GM12878 (cell line): ENCODE data around the gene PSORS1C2. TPM values are rescaled to one million over a fixed set of nuclear protein-coding genes. Genes with fewer than 3 reads are reported as not detected.

Experiments used
- ATAC-seq: fragments of 200-7000 bp; cut with Tn5 transposase; 3 replicates; pipeline ENCODE4 v1.9.1; 2020; ENCODE audit warnings: mild to moderate bottlenecking, moderate library complexity
- BruUV-seq: library from RNA; stranded (reverse); fragments of 400-500 nt; replicated peaks from 2 replicates; lab custom pipeline; 2021; lab: Mats Ljungman, UMichigan
- CTCF ChIA-PET: fragments of 300-600 bp; sonication (Branson Sonifier 250); formaldehyde crosslinking; extraction: SDS; loops from one replicate; lab custom pipeline; 2021; ENCODE audit warnings: inconsistent platforms; lab: Yijun Ruan, JAX
- POLR2A ChIA-PET: fragments of 350-600 bp; formaldehyde crosslinking; extraction: SDS; loops from one replicate; lab custom pipeline; 2021; ENCODE audit warnings: inconsistent platforms; lab: Charles Lee
- RAD21 ChIA-PET: fragments of 300-600 bp; sonication (Branson Sonifier 250); formaldehyde crosslinking; loops from one replicate; lab custom pipeline; 2023; ENCODE audit warnings: antibody characterized with exemption; ENCODE audit not compliant: unreplicated experiment; lab: Charles Lee
- SMC1A ChIA-PET: fragments of 300-600 bp; sonication (Branson Sonifier 250); formaldehyde crosslinking; loops from one replicate; lab custom pipeline; 2023; ENCODE audit not compliant: unreplicated experiment, uncharacterized antibody; lab: Charles Lee
- DNase-seq: peaks from one replicate; pipeline ENCODE4 v3.0.0-alpha.2; 2011; ENCODE audit warnings: low read depth, low spot score
- FAIRE-seq: peaks from 3 replicates; lab custom pipeline; 2011; peaks lifted over from hg19 to GRCh38; lab: Jason Lieb, UNC
- H2AFZ ChIP-seq: 2 replicates; pipeline ENCODE4 v1.6.0; 2011; ENCODE audit warnings: low read depth, low read length, control low read depth; ENCODE audit not compliant: control insufficient read depth
- H3K27ac ChIP-seq: 2 replicates; pipeline ENCODE4 v1.5.1; 2011; ENCODE audit warnings: control low read depth; ENCODE audit not compliant: control insufficient read depth, insufficient read depth
- H3K27me3 ChIP-seq, 2 experiments: replicated peaks in 1 of 2; 2 replicates each; pipeline versions ENCODE4 v1.6.0 to v1.6.1; 2011; ENCODE audit warnings: low read length in 1 of 2; ENCODE audit not compliant: control insufficient read depth in 2 of 2, insufficient read depth in 2 of 2
- H3K36me3 ChIP-seq, 2 experiments: 2 replicates each; pipeline ENCODE4 v1.5.1; 2011; ENCODE audit warnings: low read length in 1 of 2; ENCODE audit not compliant: control insufficient read depth in 2 of 2, insufficient read depth in 2 of 2
- H3K4me1 ChIP-seq: 2 replicates; pipeline ENCODE4 v1.6.1; 2011; ENCODE audit warnings: mild to moderate bottlenecking, low read length, moderate library complexity, mixed read lengths; ENCODE audit not compliant: control insufficient read depth, insufficient read depth
- H3K4me2 ChIP-seq: 2 replicates; pipeline ENCODE4 v1.6.0; 2011; ENCODE audit warnings: control low read depth; ENCODE audit not compliant: control insufficient read depth, insufficient read depth
- H3K4me3 ChIP-seq: fragments of 200-600 bp; sonication (generic); 2 replicates; pipeline ENCODE4 v1.5.1; 2016
- H3K79me2 ChIP-seq: 2 replicates; pipeline ENCODE4 v1.6.0; 2011; ENCODE audit warnings: low read length; ENCODE audit not compliant: control insufficient read depth, insufficient read depth
- H3K9ac ChIP-seq: 2 replicates; pipeline ENCODE4 v1.8.0; 2011; ENCODE audit warnings: low read length, control low read depth, mixed read lengths; ENCODE audit not compliant: control insufficient read depth, insufficient read depth
- H3K9me3 ChIP-seq: replicated peaks from 3 replicates; pipeline ENCODE4 v1.5.1; 2011; ENCODE audit warnings: mild to moderate bottlenecking, low read length; ENCODE audit not compliant: control insufficient read depth, insufficient read depth
- H4K20me1 ChIP-seq: 2 replicates; pipeline ENCODE4 v1.6.0; 2011; ENCODE audit not compliant: control insufficient read depth, insufficient read depth
- ATF7 ChIP-seq: fragments of 450-650 bp; IDR thresholded peaks from 2 replicates; pipeline ENCODE4 v1.6.1; 2016; ENCODE audit warnings: low read depth, mild to moderate bottlenecking
- BACH1 ChIP-seq: fragments of 450-650 bp; IDR thresholded peaks from 2 replicates; pipeline ENCODE4 v1.6.1; 2017; ENCODE audit warnings: mild to moderate bottlenecking, borderline replicate concordance
- CHD1 ChIP-seq: IDR thresholded peaks from 2 replicates; pipeline ENCODE4 v1.6.1; 2012; ENCODE audit warnings: low read depth, low read length, improper control_type of control experiment
- DPF2 ChIP-seq: fragments of 450-650 bp; IDR thresholded peaks from 2 replicates; pipeline ENCODE4 v1.6.1; 2017; ENCODE audit warnings: mild to moderate bottlenecking
- IKZF1 ChIP-seq: fragments of 450-650 bp; conservative IDR thresholded peaks from 2 replicates; pipeline ENCODE4 v1.6.1; 2017; ENCODE audit warnings: antibody characterized with exemption, mild to moderate bottlenecking
- IKZF2 ChIP-seq, 2 experiments: fragments of 450-650 bp; IDR thresholded peaks; 2 replicates each; pipeline ENCODE4 v1.6.1; 2017; ENCODE audit warnings: mild to moderate bottlenecking in 2 of 2, moderate library complexity in 2 of 2
- MTA2 ChIP-seq: fragments of 450-650 bp; IDR thresholded peaks from 2 replicates; pipeline ENCODE4 v1.6.1; 2016; ENCODE audit warnings: low read depth, mild to moderate bottlenecking, moderate library complexity
- PAX8 ChIP-seq: fragments of 450-650 bp; IDR thresholded peaks from 2 replicates; pipeline ENCODE4 v1.6.1; 2017; ENCODE audit warnings: mild to moderate bottlenecking, moderate library complexity
- STAT1 ChIP-seq: fragments of 450-650 bp; conservative IDR thresholded peaks from 2 replicates; pipeline ENCODE4 v1.6.1; 2014; ENCODE audit warnings: antibody characterized with exemption, mild to moderate bottlenecking
- ZNF217 ChIP-seq: fragments of 450-650 bp; IDR thresholded peaks from 2 replicates; pipeline ENCODE4 v1.6.1; 2017; ENCODE audit warnings: antibody characterized with exemption, mild to moderate bottlenecking
- WGBS: methylation state at CpG from one replicate; pipeline ENCODE4 v1.1.6; 2016; ENCODE audit warnings: low lambda C conversion rate; ENCODE audit not compliant: insufficient replicate concordance, insufficient coverage; ENCODE audit errors: missing lambda C conversion rate; 5-methylcytosine and 5-hydroxymethylcytosine counted together
- in situ Hi-C: fragments of 300-500 bp; cut with MboI; formaldehyde crosslinking; loops from 9 replicates; pipeline ENCODE4 v1.14.3; 2018; ENCODE audit warnings: mixed read lengths
- intact Hi-C: fragments of 100-400 bp; cut with micrococcal nuclease; formaldehyde crosslinking; loops from one replicate; pipeline ENCODE4 v1.14.2; 2022; ENCODE audit not compliant: unreplicated experiment
- polyA plus RNA-seq, 11 experiments: library from polyadenylated mRNA; depleted of rRNA in 4 of 11; unstranded in 6 of 11; stranded (reverse) in 5 of 11; fragments of >200 nt; fragmentation: Nextera tagmentation in 4 of 11; fragmentation: Illumina TruSeq in 1 of 11; extraction: Ambion mirVana in 4 of 11; extraction: Trizol in 1 of 11; gene quantifications; 1 replicate in 1 of 11; 2 replicates in 10 of 11; pipeline versions ENCODE4 v1.2.1 to v1.2.3, GENCODE V29; 2011 to 2016; ENCODE audit warnings: inconsistent platforms in 2 of 11, missing spikeins in 2 of 11, low read depth in 1 of 11
- total RNA-seq, 4 experiments: library from RNA; depleted of rRNA in 3 of 4; stranded (reverse); fragments of >200 nt in 3 of 4; fragmentation: Illumina TruSeq in 1 of 4; extraction: Trizol in 1 of 4; gene quantifications; 2 replicates each; pipeline versions ENCODE4 v1.2.1 to v1.2.3, GENCODE V29; 2013 to 2021
- TF ChIP-seq, protein P1 (sequence below): fragments of 450-650 bp; IDR thresholded peaks from 2 replicates; pipeline ENCODE4 v1.6.1; 2017; ENCODE audit warnings: mild to moderate bottlenecking, moderate library complexity

The PSORS1C2 gene
- total and polyA plus RNA-seq, 10 of the 15 experiments (the other 5 are each of a cell fraction or from before 2014, with no cell fraction given): not detected

DNA sequence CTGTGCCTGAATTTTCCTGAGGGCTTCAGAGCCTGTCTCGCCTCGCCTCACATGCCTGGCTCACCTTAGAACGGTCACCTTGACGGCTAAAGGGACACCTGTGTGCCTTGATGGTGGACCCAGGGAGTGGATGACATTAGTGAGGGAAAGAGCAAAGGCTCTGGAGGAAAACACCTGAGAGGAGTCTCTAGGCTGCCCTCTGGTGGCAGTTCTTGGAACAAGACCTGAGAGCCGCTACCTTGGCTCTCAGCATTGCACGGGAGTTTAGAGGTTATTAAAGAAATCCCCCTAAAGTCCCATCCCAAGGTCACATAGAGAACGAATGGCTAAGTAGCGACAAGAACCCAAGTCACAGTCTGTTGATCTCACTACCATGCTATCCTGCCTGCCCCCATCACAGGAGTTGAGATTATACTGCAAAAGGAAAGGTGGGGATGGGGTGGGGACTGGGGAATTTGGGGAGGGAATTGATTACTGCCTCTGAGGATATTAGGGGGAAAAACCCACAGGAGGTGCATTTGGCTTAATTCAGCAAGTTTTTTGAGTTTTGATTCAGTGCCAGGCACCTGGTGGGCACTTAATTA lies 10.7 kb downstream of the PSORS1C2 start (continued):
- TF ChIP-seq, protein P1, sequence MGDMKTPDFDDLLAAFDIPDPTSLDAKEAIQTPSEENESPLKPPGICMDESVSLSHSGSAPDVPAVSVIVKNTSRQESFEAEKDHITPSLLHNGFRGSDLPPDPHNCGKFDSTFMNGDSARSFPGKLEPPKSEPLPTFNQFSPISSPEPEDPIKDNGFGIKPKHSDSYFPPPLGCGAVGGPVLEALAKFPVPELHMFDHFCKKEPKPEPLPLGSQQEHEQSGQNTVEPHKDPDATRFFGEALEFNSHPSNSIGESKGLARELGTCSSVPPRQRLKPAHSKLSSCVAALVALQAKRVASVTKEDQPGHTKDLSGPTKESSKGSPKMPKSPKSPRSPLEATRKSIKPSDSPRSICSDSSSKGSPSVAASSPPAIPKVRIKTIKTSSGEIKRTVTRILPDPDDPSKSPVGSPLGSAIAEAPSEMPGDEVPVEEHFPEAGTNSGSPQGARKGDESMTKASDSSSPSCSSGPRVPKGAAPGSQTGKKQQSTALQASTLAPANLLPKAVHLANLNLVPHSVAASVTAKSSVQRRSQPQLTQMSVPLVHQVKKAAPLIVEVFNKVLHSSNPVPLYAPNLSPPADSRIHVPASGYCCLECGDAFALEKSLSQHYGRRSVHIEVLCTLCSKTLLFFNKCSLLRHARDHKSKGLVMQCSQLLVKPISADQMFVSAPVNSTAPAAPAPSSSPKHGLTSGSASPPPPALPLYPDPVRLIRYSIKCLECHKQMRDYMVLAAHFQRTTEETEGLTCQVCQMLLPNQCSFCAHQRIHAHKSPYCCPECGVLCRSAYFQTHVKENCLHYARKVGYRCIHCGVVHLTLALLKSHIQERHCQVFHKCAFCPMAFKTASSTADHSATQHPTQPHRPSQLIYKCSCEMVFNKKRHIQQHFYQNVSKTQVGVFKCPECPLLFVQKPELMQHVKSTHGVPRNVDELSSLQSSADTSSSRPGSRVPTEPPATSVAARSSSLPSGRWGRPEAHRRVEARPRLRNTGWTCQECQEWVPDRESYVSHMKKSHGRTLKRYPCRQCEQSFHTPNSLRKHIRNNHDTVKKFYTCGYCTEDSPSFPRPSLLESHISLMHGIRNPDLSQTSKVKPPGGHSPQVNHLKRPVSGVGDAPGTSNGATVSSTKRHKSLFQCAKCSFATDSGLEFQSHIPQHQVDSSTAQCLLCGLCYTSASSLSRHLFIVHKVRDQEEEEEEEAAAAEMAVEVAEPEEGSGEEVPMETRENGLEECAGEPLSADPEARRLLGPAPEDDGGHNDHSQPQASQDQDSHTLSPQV: no peak
- TF ChIP-seq ZNF217 (no peak), STAT1 (no peak), BACH1 (no peak)

DNA sequence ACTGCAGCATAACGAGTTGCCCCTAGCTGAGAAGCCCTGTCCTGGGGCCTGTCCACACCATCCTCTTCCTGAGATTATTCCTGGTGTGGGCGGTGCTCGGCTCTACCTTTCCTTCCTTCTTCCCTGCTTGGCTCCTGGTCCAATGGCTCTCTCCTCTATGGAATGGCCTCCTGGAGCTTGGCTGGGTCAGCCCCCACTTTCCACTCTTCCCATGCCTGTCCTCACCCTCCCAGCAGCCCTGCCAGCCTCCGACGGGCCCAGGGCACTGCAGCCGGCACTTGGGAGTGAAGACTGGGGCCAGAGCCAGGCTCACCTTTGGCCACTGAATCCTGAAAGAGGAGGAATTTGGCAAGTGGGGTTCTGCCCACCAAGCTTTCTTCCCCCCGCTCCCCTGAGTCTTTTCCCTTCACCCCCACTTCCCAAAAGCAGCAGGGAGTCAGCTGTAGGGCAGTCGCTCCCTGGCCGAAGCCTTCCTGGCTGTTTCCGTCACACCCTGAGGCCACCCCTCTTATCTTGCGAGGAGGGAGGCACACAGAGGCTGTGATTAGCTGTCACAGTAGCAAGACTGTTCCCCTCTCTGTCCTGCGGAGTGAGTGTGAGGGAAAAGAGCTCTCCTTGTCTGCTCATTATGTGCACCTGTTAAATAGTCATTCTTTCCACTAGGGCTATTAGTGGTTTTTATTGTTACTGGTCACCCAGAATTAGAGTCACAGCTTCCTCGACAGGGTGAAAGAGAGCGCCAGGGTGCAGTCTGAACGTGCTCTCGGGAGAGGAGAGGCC lies 12.3 kb downstream of the PSORS1C2 start:
- ChIA-PET POLR2A (interaction anchor here (1.2 kb wide), 1 partner anchor 35 kb away, joined by 4 read pairs; no protein-coding TSS in a partner anchor), CTCF (interaction anchor here (0.8 to 22.9 kb wide), 12 partner anchors 10 to 299 kb away, joined by 3 to 326 read pairs (median 6); partner anchors contain the start of genes CCHCR1 and TCF19)
- FAIRE-seq: no peak
- Histone ChIP-seq H3K4me3 (no peak overlapping the region), H3K27ac (no peak overlapping the region), H3K27me3 (no peaks in the 10 kb centered on the region; a peak in 4 of 4 replicates), H3K79me2 (no peaks in the 10 kb centered on the region), H4K20me1 (no peaks in the 10 kb centered on the region)
- intact Hi-C loops: no loop called here
- no peak for TF ChIP-seq PAX8
- TF ChIP-seq MTA2: peak; percentile 73
- peak; percentile 63 for TF ChIP-seq ATF7
- peak; percentile 45; the same call in 1 of the 2 replicates for TF ChIP-seq IKZF1
- 0 out of 2 replicates have a peak, but pooled peaks have one; percentile 49 for TF ChIP-seq DPF2
- no peak for TF ChIP-seq CHD1
- TF ChIP-seq IKZF2 (IDR thresholded peaks at IDR 0.05): peak in 1 of 2 experiments; percentile 16; a peak in 1 of 4 replicates
- TF ChIP-seq, all 136 proteins: peak for 5
- Histone ChIP-seq H3K4me1 (no peaks in the 10 kb centered on the region; the same call in 1 of the 2 replicates), H3K4me2 (no peak overlapping the region), H3K9ac (no peak overlapping the region), H2AFZ (no peak overlapping the region; the same call in 1 of the 2 replicates), H3K9me3 (no peaks in the 10 kb centered on the region), H3K36me3 (no peaks in the 10 kb centered on the region)
- ChIA-PET SMC1A (interaction anchor here (0.8 to 2.9 kb wide), 6 partner anchors 8 to 67 kb away, joined by 3 to 8 read pairs (median 4); no protein-coding TSS in a partner anchor), RAD21 (interaction anchor here (0.5 to 2.3 kb wide), 8 partner anchors 11 to 304 kb away, joined by 3 to 8 read pairs (median 3); no protein-coding TSS in a partner anchor)
- in situ Hi-C loops: no loop called here
- no peak for DNase-seq
- no TSS peak for BruUV-seq
- ATAC-seq: peak; percentile 52
- 33% methylated on average over 14 of the region's 16 CpGs for WGBS
